Osteoblast (primary cell): ENCODE measurements around the gene SNORC. TPM values are rescaled to one million over a fixed set of nuclear protein-coding genes. Genes with fewer than 3 reads are reported as not detected.

Experiments
- DNase-seq: peaks from one replicate; pipeline ENCODE4 v3.0.0; 2011; ENCODE audit warnings: low spot score, mixed read lengths; ENCODE audit not compliant: insufficient read length; ENCODE audit errors: missing footprints
- H2AFZ ChIP-seq: 2 replicates; pipeline ENCODE4 v1.6.0; 2011; ENCODE audit warnings: mild to moderate bottlenecking, low read length
- H3K27ac ChIP-seq: 2 replicates; pipeline ENCODE4 v1.5.1; 2011; ENCODE audit warnings: mild to moderate bottlenecking, low read depth, low read length, moderate library complexity
- H3K27me3 ChIP-seq: 2 replicates; pipeline ENCODE4 v1.6.0; 2012; ENCODE audit warnings: mild to moderate bottlenecking, control low read depth, inconsistent platforms, low read length, moderate library complexity; ENCODE audit not compliant: insufficient read depth
- H3K36me3 ChIP-seq: 2 replicates; pipeline ENCODE4 v1.5.1; 2011; ENCODE audit warnings: mild to moderate bottlenecking, low read length, control low read depth, moderate library complexity; ENCODE audit not compliant: insufficient read depth
- H3K4me1 ChIP-seq: 2 replicates; pipeline ENCODE4 v1.5.1; 2011; ENCODE audit warnings: mild to moderate bottlenecking, low read length, control low read depth, moderate library complexity; ENCODE audit not compliant: insufficient read depth
- H3K4me2 ChIP-seq: 2 replicates; pipeline ENCODE4 v1.6.0; 2011; ENCODE audit warnings: mild to moderate bottlenecking, low read length; ENCODE audit not compliant: insufficient read depth
- H3K4me3 ChIP-seq: fragments of 200-600 bp; sonication (generic); 3 replicates; pipeline ENCODE4 v1.5.1; 2012; ENCODE audit warnings: mild to moderate bottlenecking, low read length, inconsistent platforms; ENCODE audit not compliant: insufficient read depth
- H3K79me2 ChIP-seq: 2 replicates; pipeline ENCODE4 v1.6.0; 2012; ENCODE audit warnings: mild to moderate bottlenecking, low read length, control low read depth, inconsistent platforms; ENCODE audit not compliant: insufficient read depth
- H3K9me3 ChIP-seq: 2 replicates; pipeline ENCODE4 v1.5.1; 2011; ENCODE audit warnings: low read depth, low read length, control low read depth
- H4K20me1 ChIP-seq: 2 replicates; pipeline ENCODE4 v1.6.0; 2012; ENCODE audit warnings: mild to moderate bottlenecking, low read length, control low read depth; ENCODE audit not compliant: insufficient read depth
- CTCF ChIP-seq: IDR thresholded peaks from 2 replicates; pipeline ENCODE4 v1.5.1; 2011; ENCODE audit warnings: mild to moderate bottlenecking, low read depth, low read length, moderate library complexity; ENCODE audit errors: extremely low read depth
- total RNA-seq: library from RNA; depleted of rRNA; stranded (reverse); fragments of >200 nt; gene quantifications from 2 replicates; pipeline ENCODE4 v1.2.3, GENCODE V29; 2012

SNORC gene
- total RNA-seq, 1 donor, result 0.72 TPM

GRCh38 chr2:232888099-232888836 is 18.2 kb downstream of the SNORC start:
- Histone ChIP-seq H3K4me2 (no peak overlapping the region), H3K4me1 (peaks cover 15% of the 10 kb centered on the region), H4K20me1 (no peaks in the 10 kb centered on the region), H3K79me2 (no peaks in the 10 kb centered on the region), H3K4me3 (no peak overlapping the region), H3K27me3 (no peaks in the 10 kb centered on the region), H3K9me3 (no peaks in the 10 kb centered on the region), H3K27ac (no peak overlapping the region), H2AFZ (no peak overlapping the region), H3K36me3 (no peaks in the 10 kb centered on the region)
- peak; percentile 53 for DNase-seq
- TF ChIP-seq CTCF, result no peak

GRCh38 chr2:232888839-232889529 is 18.9 kb downstream of the SNORC start:
- no peak for TF ChIP-seq CTCF
- Histone ChIP-seq H3K9me3 (no peaks in the 10 kb centered on the region), H3K27ac (no peak overlapping the region), H3K79me2 (no peaks in the 10 kb centered on the region), H3K27me3 (no peaks in the 10 kb centered on the region), H3K4me3 (no peak overlapping the region), H3K4me1 (peaks cover 15% of the 10 kb centered on the region), H3K36me3 (no peaks in the 10 kb centered on the region), H2AFZ (no peak overlapping the region), H3K4me2 (no peak overlapping the region), H4K20me1 (no peaks in the 10 kb centered on the region)
- peak; percentile 54 for DNase-seq

GRCh38 chr2:232889876-232890401 is 19.9 kb downstream of the SNORC start:
- Histone ChIP-seq H2AFZ (no peak overlapping the region), H3K4me1 (peaks cover 15% of the 10 kb centered on the region), H4K20me1 (no peaks in the 10 kb centered on the region), H3K27ac (no peak overlapping the region), H3K36me3 (no peaks in the 10 kb centered on the region), H3K4me2 (no peak overlapping the region), H3K79me2 (no peaks in the 10 kb centered on the region), H3K4me3 (no peak overlapping the region), H3K9me3 (no peaks in the 10 kb centered on the region), H3K27me3 (no peaks in the 10 kb centered on the region)
- DNase-seq, result peak; percentile 9
- TF ChIP-seq CTCF, result no peak

- peak overlapping the region; percentile 77 for H3K4me2 ChIP-seq
- no peaks in the 10 kb centered on the region for H3K27me3 ChIP-seq
- no peak for TF ChIP-seq CTCF
- no peaks in the 10 kb centered on the region for H3K36me3 ChIP-seq
- H3K27ac ChIP-seq, result no peak overlapping the region
- H3K79me2 ChIP-seq, result no peaks in the 10 kb centered on the region
- H3K4me1 ChIP-seq, result peaks cover 15% of the 10 kb centered on the region
- DNase-seq, result no peak
- H3K4me3 ChIP-seq, result no peak overlapping the region
- no peaks in the 10 kb centered on the region for H4K20me1 ChIP-seq
- H2AFZ ChIP-seq, result no peak overlapping the region
- no peaks in the 10 kb centered on the region for H3K9me3 ChIP-seq
These were observed 20.5 kb downstream of the SNORC start for GRCh38 chr2:232890536-232890895.
